Measurements from ENCODE around the gene ZXDC.

Gene ZXDC

GRCh38 chr3:126433496-126434263 lies 42.0 kb downstream of the ZXDC start:
- peak; percentile 46 for DNase-seq

- DNase-seq: no peak
Observed at GRCh38 chr3:126433105-126433430, 42.6 kb downstream of the ZXDC start.

GRCh38 chr3:126432361-126433104 lies 43.2 kb downstream of the ZXDC start:
- DNase-seq: no peak

GRCh38 chr3:126431103-126431534 lies 44.6 kb downstream of the ZXDC start:
- no peak for DNase-seq

GRCh38 chr3:126424751-126425150 lies 50.9 kb downstream of the ZXDC start:
- DNase-seq: peak; percentile 7

GRCh38 chr3:126424039-126424717 lies 51.5 kb downstream of the ZXDC start:
- peak; percentile 32 for DNase-seq

- no peak for DNase-seq
Observed at GRCh38 chr3:126423191-126424038, 52.3 kb downstream of the ZXDC start.

- DNase-seq: no peak
Observed at GRCh38 chr3:126422571-126423091, 53.1 kb downstream of the ZXDC start.

- no peak for DNase-seq
Observed at GRCh38 chr3:126422121-126422520, 53.6 kb downstream of the ZXDC start.

- no peak for DNase-seq
Observed at GRCh38 chr3:126421573-126422119, 54.0 kb downstream of the ZXDC start.

- peak; percentile 53 for DNase-seq
Observed at GRCh38 chr3:126419886-126420786, 55.6 kb downstream of the ZXDC start.

GRCh38 chr3:126419151-126419703 lies 56.5 kb downstream of the ZXDC start:
- peak; percentile 42 for DNase-seq

GRCh38 chr3:126418661-126419131 lies 57.0 kb downstream of the ZXDC start:
- DNase-seq: peak; percentile 35

- DNase-seq: peak; percentile 19
Observed at GRCh38 chr3:126417981-126418530, 57.6 kb downstream of the ZXDC start.

GRCh38 chr3:126417515-126417914 lies 58.2 kb downstream of the ZXDC start:
- no peak for DNase-seq

- DNase-seq: peak; percentile 21
Observed at GRCh38 chr3:126416943-126417342, 58.7 kb downstream of the ZXDC start.

- peak; percentile 49 for DNase-seq
Observed at GRCh38 chr3:126415661-126416591, 59.8 kb downstream of the ZXDC start.

GRCh38 chr3:126414961-126415660 lies 60.6 kb downstream of the ZXDC start:
- no peak for DNase-seq

Measured in activated CD8-positive, alpha-beta memory T cell treated with anti-CD3 and anti-CD28 coated beads for 24 hours (primary cell).